ENCODE data around the gene CIB1. TPM values are rescaled to one million over a fixed set of nuclear protein-coding genes. Genes with fewer than 3 reads are reported as not detected.

The CIB1 gene
- total RNA-seq, 1 experiment from 2014 or later = 23.0 TPM

- no peak overlapping the region for H2AFZ ChIP-seq (ENCODE audit: low read length)
- no peaks in the 10 kb centered on the region for H3K79me2 ChIP-seq (ENCODE audit: insufficient read depth, low read length)
- H3K79me1 ChIP-seq (ENCODE audit: insufficient read depth, low read depth, low read length, poor library complexity, severe bottlenecking) = no peaks in the 10 kb centered on the region
- H3K23ac ChIP-seq (ENCODE audit: insufficient read length, low read depth, low read length) = no peak overlapping the region
- no peak overlapping the region for H4K8ac ChIP-seq (replicated peaks; ENCODE audit: insufficient read length, low read depth, low read length)
- no CpG with 5 or more reads among the region's 6 CpGs for WGBS (ENCODE audit: extremely low coverage, insufficient read length, low lambda C conversion rate)
- H2BK120ac ChIP-seq (ENCODE audit: low read depth, low read length, poor library complexity, severe bottlenecking) = no peak overlapping the region
- no peak overlapping the region for H3K18ac ChIP-seq (ENCODE audit: insufficient read length, low read depth, low read length)
- Mint-ChIP-seq H3K4me3 (peak overlapping the region; percentile 4 to 79; a peak in 3 of 5 replicates), H3K9me3 (no peaks in the 10 kb centered on the region), H3K27me3 (ENCODE audit: low read depth) (peaks cover 19% of the 10 kb centered on the region), H3K4me1 (peaks cover 3 to 5% of the 10 kb centered on the region in 2 experiments; a peak in 3 of 4 replicates), H3K36me3 (ENCODE audit: insufficient read depth in 1 of 3, low read depth in 3 of 3) (no peaks in the 10 kb centered on the region), H3K27ac (no peak overlapping the region)
- H3K56ac ChIP-seq (ENCODE audit: insufficient read length, low read depth, low read length) = no peak overlapping the region
- no peak overlapping the region for H2AK5ac ChIP-seq (ENCODE audit: insufficient read length, low read length)
- no peak overlapping the region for H2BK20ac ChIP-seq (ENCODE audit: low read depth, low read length, poor library complexity, severe bottlenecking)
- DNase-seq = no peak
- no peak overlapping the region for H4K5ac ChIP-seq (ENCODE audit: insufficient read length, low read depth, low read length)
- no peak for TF ChIP-seq CTCF (conservative IDR thresholded peaks at IDR 0.05)
- H3K27me3 ChIP-seq (ENCODE audit: insufficient read depth, low read length) = peaks cover 2% of the 10 kb centered on the region; the same call in 1 of the 2 replicates
- no peaks in the 10 kb centered on the region for H3K4me1 ChIP-seq (ENCODE audit: insufficient read depth, low read length)
- no peak overlapping the region for H2BK15ac ChIP-seq (ENCODE audit: low read depth, low read length)
- H4K91ac ChIP-seq (ENCODE audit: insufficient read length, low read depth, low read length) = no peak overlapping the region
- H3K9me3 ChIP-seq (ENCODE audit: control insufficient read depth, low read depth, low read length) = no peaks in the 10 kb centered on the region
- no peak overlapping the region for H3T11ph ChIP-seq (ENCODE audit: low read length)
- H3K14ac ChIP-seq (ENCODE audit: insufficient read depth, low read length) = no peak overlapping the region
- H3K9ac ChIP-seq (ENCODE audit: extremely low read depth, insufficient read length, low read length) = no peak overlapping the region
- peak overlapping the region; percentile 75 for H3K4me2 ChIP-seq (ENCODE audit: insufficient read depth, insufficient read length, low read length)
- no peak overlapping the region for H3K27ac ChIP-seq (ENCODE audit: insufficient read length, low read depth, low read length)
- H3K23me2 ChIP-seq (ENCODE audit: insufficient read length, low read depth, low read length, poor library complexity, severe bottlenecking) = peaks cover 8% of the 10 kb centered on the region
- H2BK5ac ChIP-seq (ENCODE audit: insufficient read length, low read length) = no peak overlapping the region
- no peak overlapping the region for H3K4ac ChIP-seq (ENCODE audit: low read depth, low read length)
- H2BK12ac ChIP-seq (ENCODE audit: insufficient read length, low read depth, low read length) = no peak overlapping the region
- no peaks in the 10 kb centered on the region for H4K20me1 ChIP-seq (ENCODE audit: control insufficient read depth, insufficient read depth, insufficient read length)
These were observed 15.1 kb upstream of the CIB1 start for GRCh38 chr15:90248789-90249202.

Data from H9 (cell line).